ENCODE data around the gene CALR3. TPM values are rescaled to one million over a fixed set of nuclear protein-coding genes. Genes with fewer than 3 reads are reported as not detected.

Gene CALR3, protein sequence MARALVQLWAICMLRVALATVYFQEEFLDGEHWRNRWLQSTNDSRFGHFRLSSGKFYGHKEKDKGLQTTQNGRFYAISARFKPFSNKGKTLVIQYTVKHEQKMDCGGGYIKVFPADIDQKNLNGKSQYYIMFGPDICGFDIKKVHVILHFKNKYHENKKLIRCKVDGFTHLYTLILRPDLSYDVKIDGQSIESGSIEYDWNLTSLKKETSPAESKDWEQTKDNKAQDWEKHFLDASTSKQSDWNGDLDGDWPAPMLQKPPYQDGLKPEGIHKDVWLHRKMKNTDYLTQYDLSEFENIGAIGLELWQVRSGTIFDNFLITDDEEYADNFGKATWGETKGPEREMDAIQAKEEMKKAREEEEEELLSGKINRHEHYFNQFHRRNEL
- 0.11 and 0.16 TPM in 2 replicates for total RNA-seq

GRCh38 chr19:16495982-16496612, at the start of gene CALR3, which contains the start of gene C19orf44:
Gene CALR3, minus strand, starts transcription at chr19:16496167. Its CDS starts 38 bp downstream, at chr19:16496129.
Gene C19orf44, plus strand, starts transcription at chr19:16496394. Its CDS starts 4,399 bp downstream, at chr19:16500793.

GRCh38 chr19:16542045-16542909, 46.3 kb upstream of the CALR3 start, which contains the start of gene CHERP:
Gene CHERP, minus strand, starts transcription at chr19:16542437. Its CDS starts 59 bp downstream, at chr19:16542378.

Other genes with a start within 250 kb of the CALR3 start
- gene KLF2, start 171.3 kb downstream of the CALR3 start, total RNA-seq: 0.31 TPM in 1 of 2 replicates, not detected in the other
- 5.7 and 7.5 TPM in 2 replicates for gene EPS15L1, start 24.2 kb downstream of the CALR3 start, total RNA-seq
- gene C19orf44, start 227 bp upstream of the CALR3 start, total RNA-seq: 1.6 and 2.5 TPM in 2 replicates
- 3.8 and 6.5 TPM in 2 replicates for gene CHERP, start 46.3 kb upstream of the CALR3 start, total RNA-seq
- gene SLC35E1, start 76.2 kb upstream of the CALR3 start, total RNA-seq: 23.2 and 38.0 TPM in 2 replicates
- 4.5 and 8.0 TPM in 2 replicates for gene MED26, start 132.0 kb upstream of the CALR3 start, total RNA-seq
- 81.6 and 105 TPM in 2 replicates for gene SMIM7, start 164.0 kb upstream of the CALR3 start, total RNA-seq
- 0.55 and 0.91 TPM in 2 replicates for gene TMEM38A, start 165.0 kb upstream of the CALR3 start, total RNA-seq
- under 0.01 and 0.19 TPM in 2 replicates for gene NWD1, start 223.7 kb upstream of the CALR3 start, total RNA-seq